GM21723 (cell line): ENCODE data around the gene B9D2.
"Not testable (repeated sequence)": the region's sequence is repeated elsewhere in the genome, so short reads cannot be mapped to it uniquely, and the experiment has no call there.

Source experiments
- ATAC-seq: cut with Tn5 transposase; IDR thresholded peaks from one replicate; pipeline ENCODE4 v1.9.1; 2021; ENCODE audit warnings: mild to moderate bottlenecking, moderate library complexity; ENCODE audit not compliant: unreplicated experiment

B9D2 gene, protein sequence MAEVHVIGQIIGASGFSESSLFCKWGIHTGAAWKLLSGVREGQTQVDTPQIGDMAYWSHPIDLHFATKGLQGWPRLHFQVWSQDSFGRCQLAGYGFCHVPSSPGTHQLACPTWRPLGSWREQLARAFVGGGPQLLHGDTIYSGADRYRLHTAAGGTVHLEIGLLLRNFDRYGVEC

DNA sequence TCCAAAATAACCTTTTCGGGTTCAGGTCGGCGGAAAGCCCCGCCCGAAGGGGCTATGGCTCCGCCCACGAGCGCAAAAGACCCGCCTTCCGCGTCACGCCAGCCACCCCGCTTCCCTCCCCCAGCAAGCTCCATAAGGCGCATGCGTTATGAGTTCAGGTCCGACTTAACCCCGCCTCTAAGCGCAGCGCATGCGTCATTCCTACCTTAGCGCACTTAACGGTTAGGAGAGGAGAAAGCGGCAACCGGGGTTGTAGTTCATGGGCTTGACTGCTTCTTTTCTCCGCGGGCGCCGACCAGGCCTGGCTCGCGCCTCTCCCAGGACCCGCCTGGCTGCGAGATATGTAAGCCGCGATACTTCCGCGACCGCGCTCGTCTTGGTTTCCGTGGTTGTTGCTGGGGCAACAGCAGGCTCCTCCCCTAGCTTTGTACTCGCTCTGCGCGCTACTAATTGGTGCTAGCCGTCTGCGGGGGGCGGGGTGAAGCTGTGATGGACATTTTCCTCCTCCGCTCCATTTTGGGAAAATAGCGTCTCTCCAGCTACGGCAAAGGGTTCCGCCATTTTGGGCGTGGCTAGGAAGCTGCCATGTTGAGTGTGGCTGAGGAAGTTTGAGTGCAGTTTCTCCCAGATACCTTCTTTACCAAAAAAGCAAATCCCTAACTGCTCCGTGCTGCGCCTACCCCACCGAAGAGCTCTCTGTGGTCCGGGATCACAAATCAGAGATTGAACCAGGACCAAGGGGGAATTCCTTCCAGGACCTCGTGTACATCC is at the start of gene B9D2:
Gene B9D2 (minus strand): TSS at position 397 of the 771 bp plus-strand sequence. CDS start 630 bp downstream, outside the sequence.
- peak; percentile 82 for ATAC-seq

DNA sequence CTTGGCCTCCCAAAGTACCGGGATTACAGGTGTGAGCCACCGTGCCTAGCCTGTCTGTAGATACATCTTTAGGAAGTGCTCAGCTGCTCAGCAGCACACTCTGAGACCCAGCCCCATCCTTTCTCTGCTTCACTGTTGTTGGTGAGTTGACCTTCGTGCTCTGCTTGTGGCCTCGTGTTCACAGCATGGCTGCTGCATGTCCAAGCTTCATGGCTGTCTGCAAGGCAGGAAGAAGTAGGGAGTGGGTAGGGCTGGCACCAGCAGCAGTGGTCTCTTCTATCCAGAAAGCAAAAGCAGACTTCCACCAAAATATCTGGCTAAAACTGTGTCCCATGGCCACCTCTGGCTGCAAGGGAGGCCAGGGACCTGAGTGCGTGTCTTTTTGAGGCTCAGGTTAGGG is 49.0 kb upstream of the B9D2 start:
- no peak for ATAC-seq

DNA sequence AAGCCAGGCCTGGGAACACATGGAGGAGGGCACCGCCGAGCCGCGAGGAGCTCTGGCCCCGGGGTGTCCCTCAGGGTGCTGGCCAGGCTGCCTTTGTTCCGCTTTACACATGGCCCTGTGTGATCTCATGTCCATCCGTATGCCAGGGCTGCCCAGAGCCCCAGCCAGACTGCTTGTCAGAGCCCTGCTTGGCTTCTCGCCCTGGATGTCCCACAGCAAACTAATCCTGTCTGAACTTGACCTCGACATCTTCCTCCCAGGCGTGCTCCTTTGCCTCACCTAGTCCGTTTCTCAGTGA is 48.0 kb upstream of the B9D2 start:
- ATAC-seq: no peak

DNA sequence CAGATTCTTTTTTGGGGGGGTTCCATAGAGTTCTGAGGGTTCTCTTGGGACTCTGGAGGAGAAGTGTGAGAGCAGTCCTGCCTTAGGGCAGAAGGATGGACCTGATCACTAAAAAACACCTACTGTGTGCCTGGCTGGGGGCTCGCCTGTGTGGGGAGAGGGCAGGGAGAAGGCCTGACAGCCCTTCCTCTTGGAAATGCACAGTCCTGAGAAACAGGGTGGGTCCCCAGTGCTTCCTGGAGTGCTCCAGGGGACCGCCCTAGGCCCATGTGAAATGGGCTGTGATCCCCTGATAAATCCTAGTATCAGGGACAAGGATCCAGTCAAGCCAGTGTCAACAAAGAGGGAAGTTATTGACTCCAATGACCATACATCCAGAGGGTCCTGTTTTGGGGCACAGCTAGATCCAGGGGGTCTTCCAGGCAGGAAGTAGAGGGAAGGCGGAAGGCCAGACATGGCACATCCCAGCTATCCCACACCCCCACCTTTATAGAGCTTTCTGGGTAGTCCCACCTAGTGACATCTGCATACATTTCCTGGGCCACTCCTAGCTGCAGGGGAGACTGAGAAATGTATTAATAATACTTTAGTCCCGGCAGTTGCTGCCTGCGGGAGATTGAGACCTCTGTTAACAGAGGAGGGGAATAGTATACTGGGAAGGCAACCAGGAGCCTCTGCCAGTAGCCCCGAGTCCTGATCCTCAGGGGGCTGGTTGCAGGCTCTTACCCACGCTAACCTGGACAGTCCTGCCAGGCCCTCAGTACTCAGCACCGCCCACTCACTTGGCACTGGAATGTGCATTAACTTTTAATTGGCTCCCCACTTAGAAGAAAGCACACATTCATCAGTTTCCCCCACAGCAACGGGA is 47.4 kb upstream of the B9D2 start:
- no peak for ATAC-seq

DNA sequence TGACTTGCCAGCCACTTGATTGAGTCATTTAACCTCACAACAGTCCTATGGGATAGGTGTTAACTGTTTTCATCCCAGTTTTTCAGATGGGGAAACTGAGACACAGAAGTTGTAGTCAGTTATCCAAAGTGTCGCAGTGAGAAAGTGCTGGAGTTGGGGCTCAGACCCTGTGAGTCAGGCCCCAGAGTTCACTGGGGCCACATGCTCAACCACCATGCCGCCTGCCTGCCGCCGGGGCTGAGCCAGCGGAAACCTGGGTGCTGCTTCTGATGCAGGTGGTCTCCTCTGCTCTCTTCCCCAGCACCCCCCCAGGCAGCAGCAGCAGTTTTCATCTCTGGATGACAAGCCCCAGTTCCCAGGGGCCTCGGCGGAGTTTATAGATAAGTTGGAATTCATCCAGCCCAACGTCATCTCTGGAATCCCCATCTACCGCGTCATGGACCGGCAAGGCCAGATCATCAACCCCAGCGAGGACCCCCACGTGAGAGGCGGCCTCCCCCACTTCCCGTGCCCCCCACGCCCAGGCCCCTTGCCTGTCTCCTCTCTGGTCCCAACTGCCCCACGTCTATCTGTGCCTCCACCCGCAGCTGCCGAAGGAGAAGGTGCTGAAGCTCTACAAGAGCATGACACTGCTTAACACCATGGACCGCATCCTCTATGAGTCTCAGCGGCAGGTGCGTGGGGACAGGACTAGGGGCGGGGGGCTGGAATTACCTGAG is 46.5 kb upstream of the B9D2 start:
- no peak for ATAC-seq

DNA sequence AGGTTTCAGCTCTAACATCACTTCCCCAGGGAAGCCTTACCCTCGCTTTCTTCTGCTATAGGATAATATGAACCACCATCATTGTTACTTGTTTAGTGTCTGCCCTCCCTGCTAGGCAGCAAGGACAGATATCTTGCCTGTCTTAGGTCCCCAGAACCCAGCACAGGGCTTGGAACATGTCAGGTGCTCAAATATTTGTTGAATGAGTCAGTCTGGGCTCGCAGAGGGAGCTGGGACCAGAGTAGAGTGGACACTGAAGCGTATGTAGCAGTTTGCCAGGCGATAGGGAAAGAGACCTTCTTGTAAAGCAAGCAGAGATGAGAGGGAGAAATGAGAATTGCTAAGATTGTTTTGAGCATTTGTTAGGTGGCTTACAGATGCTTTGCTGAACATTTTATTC is 45.3 kb upstream of the B9D2 start:
- ATAC-seq: no peak

DNA sequence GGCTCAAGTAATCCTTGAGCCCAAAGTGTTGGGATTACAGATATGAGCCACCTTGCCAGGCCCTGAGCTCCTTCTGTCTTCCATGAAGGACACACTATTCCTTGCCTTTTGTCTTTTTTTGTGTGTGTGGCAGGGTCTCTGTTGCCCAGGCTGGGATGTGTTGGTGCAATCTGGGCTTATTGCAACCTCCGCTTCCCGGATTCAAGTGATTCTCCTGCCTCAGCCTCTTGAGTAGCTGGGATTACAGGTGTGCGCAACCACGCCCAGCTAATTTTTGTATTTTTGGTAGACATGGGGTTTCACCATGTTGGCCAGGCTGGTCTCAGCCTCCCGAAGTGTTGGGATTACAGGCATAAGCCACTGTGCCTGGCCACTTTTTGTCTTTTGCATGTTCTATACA is 44.9 kb upstream of the B9D2 start:
- not testable (repeated sequence) for ATAC-seq

DNA sequence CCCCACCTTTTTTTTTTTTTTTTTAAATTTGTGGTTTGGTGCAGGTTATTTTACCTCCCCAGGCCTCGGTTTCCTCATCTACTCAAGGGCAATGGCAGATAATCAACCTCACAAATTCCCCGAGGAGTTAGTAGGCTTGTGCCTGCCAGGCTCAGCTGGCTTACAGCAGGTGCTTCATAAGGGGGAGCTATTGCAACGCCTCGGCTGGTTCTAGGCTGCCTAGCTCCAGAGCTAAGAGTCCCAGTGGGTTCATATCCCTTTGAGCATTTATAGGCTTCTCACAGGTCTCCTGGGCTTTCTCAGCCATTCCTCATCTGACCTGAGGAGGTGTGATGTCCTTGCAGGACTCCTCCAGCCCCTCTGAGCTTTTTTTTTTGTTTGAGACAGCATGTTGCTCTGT is 44.3 kb upstream of the B9D2 start:
- no peak for ATAC-seq

DNA sequence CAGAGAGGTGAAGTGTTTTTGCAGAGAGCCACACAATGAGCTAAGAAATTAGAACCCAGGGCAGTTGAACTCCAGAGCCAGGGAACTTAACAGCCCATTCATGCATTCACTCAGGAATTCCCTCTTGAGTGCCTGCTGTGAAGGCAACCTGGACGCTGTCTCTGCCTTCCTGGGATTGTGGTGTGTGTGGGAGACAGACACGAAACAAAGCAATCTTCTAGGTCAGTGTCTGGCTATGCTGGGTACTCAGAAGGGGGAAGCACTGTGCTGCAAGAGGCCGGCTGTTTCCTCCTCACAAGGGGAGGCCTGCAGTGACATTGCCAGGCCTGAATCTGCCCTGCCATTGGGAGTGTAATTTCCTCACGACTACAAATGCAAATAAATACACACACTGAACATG is 43.3 kb upstream of the B9D2 start:
- no peak for ATAC-seq

DNA sequence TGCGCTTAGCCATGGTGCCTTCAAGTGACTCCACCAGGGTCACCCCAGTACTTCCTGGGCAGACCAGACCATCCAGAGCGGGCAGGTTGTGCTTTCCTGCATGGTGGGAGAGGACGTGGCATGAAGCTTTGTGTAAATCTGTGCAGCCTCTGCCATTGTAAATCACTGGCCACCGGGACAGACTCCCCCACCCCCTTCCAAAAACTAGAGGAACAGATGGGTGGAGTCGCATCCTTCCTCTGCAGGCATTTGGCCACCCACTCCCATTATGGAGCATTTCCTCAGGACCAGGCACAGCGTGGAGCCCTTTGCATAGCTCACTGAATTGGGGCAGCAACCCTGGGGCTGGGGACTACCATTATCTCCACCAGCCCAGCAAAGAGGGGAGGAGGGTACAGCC is 41.8 kb upstream of the B9D2 start:
- no peak for ATAC-seq

DNA sequence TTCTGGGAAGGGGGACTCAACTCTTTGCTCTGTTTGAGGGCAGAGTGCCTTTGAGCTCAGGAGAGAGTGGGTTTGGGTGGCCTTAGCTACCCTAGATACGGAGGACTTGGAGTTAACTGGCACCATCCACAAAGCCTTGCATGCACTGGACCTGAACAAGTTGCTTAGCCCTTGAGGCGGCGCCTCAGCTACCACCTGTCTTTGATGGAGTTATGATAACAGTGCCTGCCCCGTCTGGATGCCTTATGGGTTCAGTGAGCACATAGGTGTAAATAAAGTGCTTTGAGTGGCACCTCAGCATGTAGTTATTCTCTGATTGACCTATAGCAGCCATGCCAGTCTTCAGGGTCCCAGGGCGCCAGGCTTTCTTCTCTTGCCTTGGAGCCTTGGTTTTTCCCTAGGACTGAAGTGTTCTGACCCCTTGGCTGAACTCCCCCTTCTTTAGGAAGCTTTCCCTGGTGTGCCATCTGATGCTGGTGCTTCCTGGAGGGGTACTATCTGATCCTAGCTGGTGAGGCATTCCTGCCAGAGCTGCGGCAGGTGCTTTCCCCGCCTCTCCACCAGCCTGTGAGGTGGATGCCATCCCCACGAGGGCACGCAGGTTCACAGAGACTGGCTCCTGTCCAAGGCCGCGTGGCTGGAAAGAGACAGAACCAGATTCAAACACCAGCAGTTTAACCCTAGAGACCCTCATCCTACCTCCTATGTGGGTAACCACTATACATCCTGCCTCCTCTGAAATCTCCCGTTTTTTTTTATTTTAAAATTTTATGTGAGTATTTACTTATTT is 39.4 kb upstream of the B9D2 start:
- ATAC-seq: no peak

DNA sequence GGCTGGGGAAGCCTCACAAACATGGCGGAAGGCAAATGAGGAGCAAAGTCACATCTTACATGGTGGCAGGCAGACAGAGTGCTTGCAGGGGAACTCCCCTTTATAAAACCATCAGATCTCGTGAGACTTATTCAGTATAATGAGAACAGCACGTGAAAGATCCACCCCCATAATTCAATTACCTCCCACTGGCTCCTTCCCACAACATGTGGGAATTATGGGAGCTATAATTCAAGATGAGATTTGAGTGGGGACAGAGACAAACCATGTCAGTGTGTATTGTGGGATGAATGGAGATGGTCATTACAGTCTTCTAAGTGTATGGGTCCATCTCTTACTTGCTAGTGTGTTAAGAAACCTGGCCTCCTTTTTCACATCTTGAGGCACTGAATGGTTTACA is 38.1 kb upstream of the B9D2 start:
- ATAC-seq: no peak

DNA sequence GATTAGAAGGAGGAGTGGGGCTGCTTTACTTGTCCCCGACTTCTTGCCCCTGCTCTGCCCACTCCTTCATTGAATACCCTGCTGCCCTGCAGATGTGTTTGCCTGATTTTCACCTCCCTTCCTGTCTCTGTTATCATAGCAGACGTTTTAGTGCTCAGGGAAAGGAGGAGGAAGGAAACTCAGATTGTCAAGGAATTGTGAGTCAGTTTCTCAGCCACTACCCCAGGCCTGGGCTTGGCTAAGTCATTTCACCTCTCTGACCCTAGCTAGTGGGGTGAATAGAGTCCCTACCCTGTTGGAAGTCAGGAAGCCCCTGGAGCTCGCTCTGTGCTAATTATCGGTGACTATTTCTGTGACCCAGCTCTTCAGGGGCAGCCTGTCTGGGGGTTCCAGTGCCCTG is 37.5 kb upstream of the B9D2 start:
- ATAC-seq: no peak

DNA sequence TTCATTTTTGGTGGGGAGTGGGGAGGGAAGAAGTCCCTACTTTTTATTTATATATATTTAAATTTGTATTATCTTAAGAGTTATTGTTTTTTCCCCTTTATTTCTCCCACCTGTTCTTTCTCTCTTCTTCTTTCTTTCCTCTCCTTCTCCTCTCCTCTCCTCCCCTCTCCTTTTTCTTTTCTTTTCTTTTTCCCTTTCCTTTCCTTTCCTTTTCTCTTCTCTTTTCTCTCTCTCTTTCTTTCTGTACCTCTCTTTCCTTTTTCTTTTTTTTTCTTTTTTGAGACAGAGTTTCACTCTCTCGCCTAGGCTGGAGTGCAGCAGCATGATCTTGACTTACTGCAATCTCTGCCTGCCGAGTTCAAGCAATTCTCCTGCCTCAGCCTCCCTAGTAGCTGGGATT is 35.6 kb upstream of the B9D2 start:
- no peak for ATAC-seq

DNA sequence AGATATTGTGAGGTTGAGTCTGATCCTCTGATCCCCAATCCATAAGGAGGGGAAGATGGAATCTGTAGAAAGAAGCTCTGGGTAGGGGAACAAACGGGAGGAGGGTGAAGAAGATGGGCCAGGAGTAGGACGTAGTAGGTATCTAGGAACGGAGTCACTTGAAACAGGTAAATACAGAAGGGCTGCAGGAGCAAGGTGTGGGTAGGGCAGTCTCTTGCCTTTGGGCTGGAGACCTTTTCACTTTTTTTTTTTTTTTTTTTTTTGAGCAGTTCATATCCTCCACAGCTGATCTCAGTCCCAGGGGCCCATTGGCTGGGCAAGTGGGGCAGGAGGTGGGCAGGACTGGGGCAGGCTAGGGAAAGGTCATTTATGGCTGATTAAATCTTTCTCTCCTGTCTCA is 35.1 kb upstream of the B9D2 start:
- ATAC-seq: no peak

DNA sequence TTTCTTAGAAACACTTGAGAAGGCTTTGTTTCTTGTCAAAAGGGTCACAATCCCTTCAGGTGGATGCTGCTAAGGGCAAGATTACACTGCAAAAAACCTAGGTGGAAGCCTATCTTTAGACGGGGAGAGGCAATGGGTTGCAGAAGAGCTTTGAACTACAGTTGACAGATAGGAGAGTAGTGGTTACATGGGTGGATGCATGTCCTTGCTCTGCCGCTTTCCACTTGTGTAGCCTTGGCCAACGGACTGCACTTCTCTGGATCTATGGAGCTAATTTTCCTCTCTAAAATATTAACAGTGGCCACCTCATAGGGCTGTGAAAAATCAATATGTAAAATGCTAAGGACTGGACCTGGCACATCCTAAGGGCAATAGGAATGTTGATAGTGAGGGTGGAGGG is 34.6 kb upstream of the B9D2 start:
- ATAC-seq: no peak

DNA sequence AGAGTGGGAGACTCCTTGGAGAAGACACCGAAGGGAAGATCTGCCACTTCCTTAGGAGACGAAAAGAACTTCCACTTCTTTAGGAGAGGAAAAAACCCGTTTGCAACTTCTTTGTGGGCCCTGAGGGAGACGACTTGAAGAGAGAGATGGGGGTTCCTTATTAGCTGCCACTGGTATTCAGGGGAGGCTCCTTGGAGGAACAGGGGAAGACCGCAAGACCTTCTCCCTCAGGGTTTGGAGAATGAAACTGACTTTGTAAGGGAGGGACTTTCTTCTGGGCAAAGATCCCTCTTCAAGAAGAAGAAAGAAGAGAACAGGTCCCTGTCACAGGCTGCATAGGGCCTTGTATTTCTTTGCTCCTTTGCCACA is 34.1 kb upstream of the B9D2 start:
- ATAC-seq: no peak

DNA sequence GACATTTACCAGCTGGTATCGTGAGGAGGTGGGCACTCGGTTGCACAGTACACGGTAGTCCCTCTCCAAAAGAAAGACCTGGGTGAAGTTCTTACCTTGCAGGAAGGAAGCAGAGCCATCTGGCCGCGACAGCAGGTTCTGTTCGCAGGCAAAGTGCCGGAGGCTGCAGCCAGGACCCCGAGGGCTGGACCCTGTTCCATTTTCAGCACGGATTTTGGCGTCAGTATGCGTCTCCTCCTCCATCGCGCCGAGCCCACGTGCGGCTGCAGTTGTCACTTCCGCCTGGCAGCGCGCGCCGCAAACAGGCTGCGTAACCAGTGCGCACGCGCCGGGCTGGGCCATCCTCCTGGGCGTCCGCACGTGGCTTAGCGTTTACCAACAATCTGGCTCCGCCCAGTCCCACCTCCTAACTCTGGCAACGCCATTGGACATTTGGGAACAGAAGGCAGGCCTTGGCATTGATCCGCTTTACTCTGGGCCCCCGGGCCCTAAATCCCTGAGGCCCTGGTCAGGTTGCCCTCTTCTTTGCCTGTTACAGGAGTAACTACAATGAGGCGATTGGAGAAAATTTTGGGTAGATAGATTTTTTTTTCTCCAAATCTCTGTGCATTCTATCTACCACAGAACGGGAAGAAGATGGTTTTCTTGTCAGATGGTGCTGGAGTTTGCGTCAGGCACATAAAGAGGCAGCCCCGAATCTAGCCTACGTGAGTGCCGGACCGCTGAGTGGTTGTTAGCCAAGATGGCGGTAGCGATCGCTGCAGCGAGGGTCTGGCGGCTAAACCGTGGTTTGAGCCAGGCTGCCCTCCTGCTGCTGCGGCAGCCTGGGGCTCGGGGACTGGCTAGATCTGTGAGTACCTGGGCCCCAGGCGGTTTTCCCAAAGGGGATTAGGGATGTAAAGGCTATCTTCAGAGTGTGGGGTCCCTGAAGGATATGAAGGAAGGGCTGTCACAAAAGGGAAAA is 33.4 kb upstream of the B9D2 start, which contains the start of the genes BCKDHA and EXOSC5:
Gene BCKDHA (plus strand): TSS at position 733 of the 964 bp plus-strand sequence. CDS start 10 bp downstream, at position 743.
Gene EXOSC5 (minus strand): TSS at position 274 of the 964 bp plus-strand sequence. CDS start 31 bp downstream, at position 243.
- ATAC-seq: peak; percentile 78

DNA sequence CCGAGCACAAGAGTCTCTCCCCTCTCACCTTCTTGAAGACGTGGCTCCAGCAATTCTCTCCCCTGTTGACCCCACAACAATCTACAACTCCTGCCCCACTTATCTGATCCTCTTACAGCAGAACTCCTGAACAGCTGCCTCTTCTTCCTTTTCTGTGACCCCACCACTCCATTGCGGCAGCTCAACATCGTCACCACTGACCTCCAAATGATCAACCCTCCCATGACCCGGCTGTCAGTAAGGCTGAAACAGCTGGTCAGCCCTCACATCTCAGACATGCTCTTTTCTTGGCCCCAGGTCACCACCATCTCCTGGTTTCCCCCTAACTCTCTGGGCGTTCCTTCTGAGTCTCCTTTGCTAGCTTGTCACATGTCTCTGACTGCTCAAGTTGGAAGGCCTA is 31.4 kb upstream of the B9D2 start:
- ATAC-seq: no peak
